Astrocyte (in vitro differentiated cells and primary cell): ENCODE measurements around the gene IL6ST. TPM values are rescaled to one million over a fixed set of nuclear protein-coding genes. Genes with fewer than 3 reads are reported as not detected.

Experiments used
- DNase-seq: peaks from one replicate; pipeline ENCODE4 v3.0.0-alpha.2; 2010; ENCODE audit warnings: low read depth
- FAIRE-seq: peaks from 2 replicates; lab custom pipeline; 2011; peaks lifted over from hg19 to GRCh38; lab: Jason Lieb, UNC
- H2AFZ ChIP-seq: 2 replicates; pipeline ENCODE4 v1.6.0; 2012; ENCODE audit warnings: low read depth, low read length, inconsistent platforms
- H3K27ac ChIP-seq: 2 replicates; pipeline ENCODE4 v1.5.1; 2011; ENCODE audit warnings: low read depth, low read length, inconsistent platforms
- H3K27me3 ChIP-seq: 2 replicates; pipeline ENCODE4 v1.6.0; 2011; ENCODE audit warnings: low read length, inconsistent platforms; ENCODE audit not compliant: insufficient read depth
- H3K36me3 ChIP-seq: 2 replicates; pipeline ENCODE4 v1.5.1; 2011; ENCODE audit warnings: low read length, inconsistent platforms; ENCODE audit not compliant: insufficient read depth
- H3K4me1 ChIP-seq: 2 replicates; pipeline ENCODE4 v1.5.1; 2011; ENCODE audit warnings: low read length, inconsistent platforms; ENCODE audit not compliant: insufficient read depth
- H3K4me2 ChIP-seq: 2 replicates; pipeline ENCODE4 v1.6.0; 2012; ENCODE audit warnings: low read length, inconsistent platforms
- H3K4me3 ChIP-seq: 2 replicates; pipeline ENCODE4 v1.5.1; 2011; ENCODE audit warnings: low read depth, mild to moderate bottlenecking, low read length, inconsistent platforms; ENCODE audit not compliant: insufficient read depth
- H3K79me2 ChIP-seq: 2 replicates; pipeline ENCODE4 v1.6.0; 2012; ENCODE audit warnings: mild to moderate bottlenecking, low read length, inconsistent platforms; ENCODE audit not compliant: insufficient read depth
- H3K9ac ChIP-seq: 2 replicates; pipeline ENCODE4 v1.6.0; 2012; ENCODE audit warnings: mild to moderate bottlenecking, low read length, inconsistent platforms
- H3K9me3 ChIP-seq: 2 replicates; pipeline ENCODE4 v1.5.1; 2012; ENCODE audit warnings: low read depth, mild to moderate bottlenecking, low read length, inconsistent platforms; ENCODE audit not compliant: insufficient read depth
- H4K20me1 ChIP-seq: 2 replicates; pipeline ENCODE4 v1.6.0; 2012; ENCODE audit warnings: low read length, inconsistent platforms; ENCODE audit not compliant: insufficient read depth
- H3K27ac Mint-ChIP-seq: one replicate; pipeline ENCODE4 v1.8.0; 2021; ENCODE audit warnings: mild to moderate bottlenecking, mixed read lengths; ENCODE audit not compliant: unreplicated experiment
- H3K27me3 Mint-ChIP-seq: one replicate; pipeline ENCODE4 v1.8.0; 2021; ENCODE audit warnings: low read depth, mixed read lengths; ENCODE audit not compliant: unreplicated experiment
- H3K36me3 Mint-ChIP-seq: one replicate; pipeline ENCODE4 v1.8.0; 2021; ENCODE audit warnings: low read depth, mixed read lengths; ENCODE audit not compliant: unreplicated experiment
- H3K4me1 Mint-ChIP-seq: one replicate; pipeline ENCODE4 v1.8.0; 2021; ENCODE audit warnings: low read depth, mixed read lengths; ENCODE audit not compliant: unreplicated experiment
- H3K4me3 Mint-ChIP-seq: one replicate; pipeline ENCODE4 v1.8.0; 2021; ENCODE audit warnings: mild to moderate bottlenecking, moderate library complexity, mixed read lengths; ENCODE audit not compliant: unreplicated experiment
- H3K9me3 Mint-ChIP-seq: one replicate; pipeline ENCODE4 v1.8.0; 2021; ENCODE audit warnings: mild to moderate bottlenecking, mixed read lengths; ENCODE audit not compliant: unreplicated experiment
- CTCF ChIP-seq: IDR thresholded peaks from 2 replicates; pipeline ENCODE4 v1.5.1; 2011; ENCODE audit warnings: low read depth, mild to moderate bottlenecking, inconsistent platforms, low read length, moderate library complexity; ENCODE audit not compliant: insufficient read depth
- EZH2 ChIP-seq: IDR thresholded peaks from 2 replicates; pipeline ENCODE4 v1.6.1; 2012; ENCODE audit warnings: mild to moderate bottlenecking, low read length, inconsistent platforms; ENCODE audit not compliant: insufficient read depth
- total RNA-seq: library from RNA; stranded (reverse); gene quantifications from 2 replicates; pipeline ENCODE4 v1.2.1, GENCODE V29; 2021

Gene IL6ST
- total RNA-seq, 1 donor from 2014 or later = 158 TPM

GRCh38 chr5:55932700-55933099, 62.1 kb downstream of the IL6ST start:
- Histone ChIP-seq H3K4me2 (no peak overlapping the region), H3K9ac (no peak overlapping the region), H4K20me1 (no peaks in the 10 kb centered on the region), H3K4me1 (no peaks in the 10 kb centered on the region), H3K4me3 (no peak overlapping the region), H3K36me3 (no peaks in the 10 kb centered on the region), H3K9me3 (no peaks in the 10 kb centered on the region), H2AFZ (no peak overlapping the region), H3K27me3 (no peaks in the 10 kb centered on the region), H3K27ac (no peak overlapping the region), H3K79me2 (no peaks in the 10 kb centered on the region)
- TF ChIP-seq EZH2 (no peak), CTCF (no peak)
- no peak for FAIRE-seq
- H3K27ac Mint-ChIP-seq = no peak overlapping the region
- peaks cover 4% of the 10 kb centered on the region for H3K36me3 Mint-ChIP-seq
- no peaks in the 10 kb centered on the region for H3K4me1 Mint-ChIP-seq
- H3K4me3 Mint-ChIP-seq = no peak overlapping the region
- DNase-seq = no peak
- H3K9me3 Mint-ChIP-seq = peaks cover 2% of the 10 kb centered on the region
- peaks cover 15% of the 10 kb centered on the region for H3K27me3 Mint-ChIP-seq

GRCh38 chr5:55929020-55929799, 65.6 kb downstream of the IL6ST start:
- Histone ChIP-seq H3K36me3 (no peaks in the 10 kb centered on the region), H4K20me1 (no peaks in the 10 kb centered on the region), H3K27ac (no peak overlapping the region), H3K4me3 (no peak overlapping the region), H3K9ac (no peak overlapping the region), H2AFZ (no peak overlapping the region), H3K9me3 (no peaks in the 10 kb centered on the region), H3K4me2 (no peak overlapping the region), H3K79me2 (no peaks in the 10 kb centered on the region), H3K27me3 (no peaks in the 10 kb centered on the region), H3K4me1 (no peaks in the 10 kb centered on the region)
- H3K4me1 Mint-ChIP-seq = no peaks in the 10 kb centered on the region
- DNase-seq = no peak
- TF ChIP-seq CTCF (no peak), EZH2 (no peak)
- no peak for FAIRE-seq
- peaks cover 2% of the 10 kb centered on the region for H3K9me3 Mint-ChIP-seq
- peaks cover 19% of the 10 kb centered on the region for H3K27me3 Mint-ChIP-seq
- no peak overlapping the region for H3K27ac Mint-ChIP-seq
- no peak overlapping the region for H3K4me3 Mint-ChIP-seq
- H3K36me3 Mint-ChIP-seq = peaks cover 4% of the 10 kb centered on the region
